Measurements from ENCODE around the gene PARD3B. TPM values are rescaled to one million over a fixed set of nuclear protein-coding genes. Genes with fewer than 3 reads are reported as not detected.

The PARD3B gene
- total and polyA plus RNA-seq, 4 donors: 6.8 to 50.9 (median 22.5) TPM

- no peak for ATAC-seq (ENCODE audit: low FRiP score)
- intact Hi-C loops (cut with DNase I): no loop called here
- no peak overlapping the region for H3K27ac ChIP-seq (ENCODE audit: low read depth in 1 of 2, low read length in 2 of 2)
These were observed 1068.8 kb downstream of the PARD3B start for GRCh38 chr2:205613970-205614559.

GRCh38 chr2:205614965-205615364, 1069.7 kb downstream of the PARD3B start:
- H3K9me3 ChIP-seq (ENCODE audit: control insufficient read depth, low read length): no peaks in the 10 kb centered on the region
- 85 to 99% methylated on average over 4 of the region's 4 CpGs for WGBS, 2 donors
- intact Hi-C loops (cut with DNase I): no loop called here
- H3K4me3 ChIP-seq (ENCODE audit: low read length in 2 of 2): no peak overlapping the region
- H3K36me3 ChIP-seq (ENCODE audit: control insufficient read depth in 1 of 2, insufficient read depth in 2 of 2, low read length in 1 of 2): no peaks in the 10 kb centered on the region
- no peaks in the 10 kb centered on the region for H3K4me1 ChIP-seq (ENCODE audit: control insufficient read depth in 1 of 2, insufficient read depth in 2 of 2, low read length in 2 of 2)
- no peaks in the 10 kb centered on the region for H3K27me3 ChIP-seq (ENCODE audit: control insufficient read depth in 1 of 2, insufficient read depth in 2 of 2, low read length in 1 of 2)
- DNase-seq (no peak), ATAC-seq (ENCODE audit: low FRiP score) (no peak)
- H3K27ac ChIP-seq (ENCODE audit: low read depth in 1 of 2, low read length in 2 of 2): no peak overlapping the region

More at GRCh38 chr2:205613970-205614559, 1068.8 kb downstream of the PARD3B start:
- Histone ChIP-seq H3K9me3 (ENCODE audit: control insufficient read depth, low read length) (no peaks in the 10 kb centered on the region), H3K36me3 (ENCODE audit: control insufficient read depth in 1 of 2, insufficient read depth in 2 of 2, low read length in 1 of 2) (no peaks in the 10 kb centered on the region), H3K4me1 (ENCODE audit: control insufficient read depth in 1 of 2, insufficient read depth in 2 of 2, low read length in 2 of 2) (peaks cover 2 to 3% of the 10 kb centered on the region in 2 donors), H3K4me3 (ENCODE audit: low read length in 2 of 2) (no peak overlapping the region), H3K27me3 (ENCODE audit: control insufficient read depth in 1 of 2, insufficient read depth in 2 of 2, low read length in 1 of 2) (no peaks in the 10 kb centered on the region)
- WGBS, 2 donors: 89 to 92% methylated on average over 3 of the region's 3 CpGs
- DNase-seq: no peak

GRCh38 chr2:205617905-205618304, 1072.6 kb downstream of the PARD3B start:
- WGBS, 2 donors: 90 to 95% methylated on average over 2 of the region's 2 CpGs
- ATAC-seq (ENCODE audit: low FRiP score): no peak
- no peak overlapping the region for H3K4me3 ChIP-seq (ENCODE audit: low read length in 2 of 2)
- H3K9me3 ChIP-seq (ENCODE audit: control insufficient read depth, low read length): no peaks in the 10 kb centered on the region
- H3K4me1 ChIP-seq (ENCODE audit: control insufficient read depth in 1 of 2, insufficient read depth in 2 of 2, low read length in 2 of 2): no peaks in the 10 kb centered on the region
- DNase-seq: no peak
- intact Hi-C loops (cut with DNase I): no loop called here
- H3K27ac ChIP-seq (ENCODE audit: low read depth in 1 of 2, low read length in 2 of 2): no peak overlapping the region
- no peaks in the 10 kb centered on the region for H3K36me3 ChIP-seq (ENCODE audit: control insufficient read depth in 1 of 2, insufficient read depth in 2 of 2, low read length in 1 of 2)
- no peaks in the 10 kb centered on the region for H3K27me3 ChIP-seq (ENCODE audit: control insufficient read depth in 1 of 2, insufficient read depth in 2 of 2, low read length in 1 of 2)

GRCh38 chr2:205619600-205619999, 1074.3 kb downstream of the PARD3B start:
- no peaks in the 10 kb centered on the region for H3K9me3 ChIP-seq (ENCODE audit: control insufficient read depth, low read length)

GRCh38 chr2:205627085-205627484, 1081.8 kb downstream of the PARD3B start:
- intact Hi-C loops (cut with DNase I): no loop called here
- Histone ChIP-seq H3K36me3 (ENCODE audit: control insufficient read depth in 1 of 2, insufficient read depth in 2 of 2, low read length in 1 of 2) (no peaks in the 10 kb centered on the region), H3K9me3 (ENCODE audit: control insufficient read depth, low read length) (no peaks in the 10 kb centered on the region), H3K27me3 (ENCODE audit: control insufficient read depth in 1 of 2, insufficient read depth in 2 of 2, low read length in 1 of 2) (no peaks in the 10 kb centered on the region), H3K4me3 (ENCODE audit: low read length in 2 of 2) (no peak overlapping the region), H3K4me1 (ENCODE audit: control insufficient read depth in 1 of 2, insufficient read depth in 2 of 2, low read length in 2 of 2) (no peaks in the 10 kb centered on the region), H3K27ac (ENCODE audit: low read depth in 1 of 2, low read length in 2 of 2) (no peak overlapping the region)
- WGBS, 2 donors: 93 to 96% methylated on average over 1 of the region's 1 CpG
- DNase-seq: no peak
- ATAC-seq (ENCODE audit: low FRiP score): no peak

More at GRCh38 chr2:205619600-205619999, 1074.3 kb downstream of the PARD3B start:
- intact Hi-C loops (cut with DNase I): no loop called here
- WGBS, 2 donors: 13 to 19% methylated on average over 1 of the region's 1 CpG
- Histone ChIP-seq H3K4me3 (ENCODE audit: low read length in 2 of 2) (no peak overlapping the region), H3K4me1 (ENCODE audit: control insufficient read depth in 1 of 2, insufficient read depth in 2 of 2, low read length in 2 of 2) (no peaks in the 10 kb centered on the region), H3K27ac (ENCODE audit: low read depth in 1 of 2, low read length in 2 of 2) (no peak overlapping the region), H3K27me3 (ENCODE audit: control insufficient read depth in 1 of 2, insufficient read depth in 2 of 2, low read length in 1 of 2) (no peaks in the 10 kb centered on the region), H3K36me3 (ENCODE audit: control insufficient read depth in 1 of 2, insufficient read depth in 2 of 2, low read length in 1 of 2) (no peaks in the 10 kb centered on the region)
- no peak for ATAC-seq (ENCODE audit: low FRiP score)
- DNase-seq: no peak

GRCh38 chr2:205628422-205628821, 1083.1 kb downstream of the PARD3B start:
- Histone ChIP-seq H3K9me3 (ENCODE audit: control insufficient read depth, low read length) (no peaks in the 10 kb centered on the region), H3K27me3 (ENCODE audit: control insufficient read depth in 1 of 2, insufficient read depth in 2 of 2, low read length in 1 of 2) (no peaks in the 10 kb centered on the region), H3K27ac (ENCODE audit: low read depth in 1 of 2, low read length in 2 of 2) (no peak overlapping the region), H3K4me3 (ENCODE audit: low read length in 2 of 2) (no peak overlapping the region), H3K4me1 (ENCODE audit: control insufficient read depth in 1 of 2, insufficient read depth in 2 of 2, low read length in 2 of 2) (no peaks in the 10 kb centered on the region), H3K36me3 (ENCODE audit: control insufficient read depth in 1 of 2, insufficient read depth in 2 of 2, low read length in 1 of 2) (no peaks in the 10 kb centered on the region)
- DNase-seq: no peak
- ATAC-seq (ENCODE audit: low FRiP score): no peak
- intact Hi-C loops (cut with DNase I): no loop called here
- 84 to 92% methylated on average over 3 of the region's 3 CpGs for WGBS, 2 donors

GRCh38 chr2:205629091-205629776, 1084.0 kb downstream of the PARD3B start:
- no peak overlapping the region for H3K27ac ChIP-seq (ENCODE audit: low read depth in 1 of 2, low read length in 2 of 2)
- no peak for DNase-seq
- H3K9me3 ChIP-seq (ENCODE audit: control insufficient read depth, low read length): no peaks in the 10 kb centered on the region
- WGBS, 2 donors: 77 to 81% methylated on average over 10 of the region's 10 CpGs
- no peaks in the 10 kb centered on the region for H3K36me3 ChIP-seq (ENCODE audit: control insufficient read depth in 1 of 2, insufficient read depth in 2 of 2, low read length in 1 of 2)
- ATAC-seq (ENCODE audit: low FRiP score): no peak
- no peak overlapping the region for H3K4me3 ChIP-seq (ENCODE audit: low read length in 2 of 2)
- intact Hi-C loops (cut with DNase I): no loop called here
- no peaks in the 10 kb centered on the region for H3K27me3 ChIP-seq (ENCODE audit: control insufficient read depth in 1 of 2, insufficient read depth in 2 of 2, low read length in 1 of 2)
- peaks cover 0 to 2% of the 10 kb centered on the region in 2 donors for H3K4me1 ChIP-seq (ENCODE audit: control insufficient read depth in 1 of 2, insufficient read depth in 2 of 2, low read length in 2 of 2)

- no peaks in the 10 kb centered on the region for H3K9me3 ChIP-seq (ENCODE audit: control insufficient read depth, low read length)
- intact Hi-C loops (cut with DNase I): no loop called here
- no peaks in the 10 kb centered on the region for H3K27me3 ChIP-seq (ENCODE audit: control insufficient read depth in 1 of 2, insufficient read depth in 2 of 2, low read length in 1 of 2)
- peaks cover 0 to 2% of the 10 kb centered on the region in 2 donors for H3K4me1 ChIP-seq (ENCODE audit: control insufficient read depth in 1 of 2, insufficient read depth in 2 of 2, low read length in 2 of 2)
- no peaks in the 10 kb centered on the region for H3K36me3 ChIP-seq (ENCODE audit: control insufficient read depth in 1 of 2, insufficient read depth in 2 of 2, low read length in 1 of 2)
- no peak overlapping the region for H3K4me3 ChIP-seq (ENCODE audit: low read length in 2 of 2)
- 35 to 62% methylated on average over 1 of the region's 1 CpG for WGBS, 2 donors
- DNase-seq (no peak), ATAC-seq (ENCODE audit: low FRiP score) (no peak)
- H3K27ac ChIP-seq (ENCODE audit: low read depth in 1 of 2, low read length in 2 of 2): no peak overlapping the region
These were observed 1088.7 kb downstream of the PARD3B start for GRCh38 chr2:205633994-205634393.

Data from aorta (tissue), 5 donors.